GM21381 (cell line): ENCODE measurements around the gene CNP.
"Not testable (repeated sequence)": the region's sequence is repeated elsewhere in the genome, so short reads cannot be mapped to it uniquely, and the experiment has no call there.

Source experiments
- ATAC-seq: cut with Tn5 transposase; IDR thresholded peaks from one replicate; pipeline ENCODE4 v1.9.1; 2021; ENCODE audit warnings: mild to moderate bottlenecking, moderate library complexity; ENCODE audit not compliant: unreplicated experiment

CNP gene

GRCh38 chr17:41966463-41967140 lies at the start of gene CNP:
CNP (plus strand) TSS chr17:41966795; CDS start chr17:41966885, 90 bp downstream.
- peak; percentile 64 for ATAC-seq

GRCh38 chr17:41917192-41917591 lies 49.4 kb upstream of the CNP start:
- no peak for ATAC-seq

- ATAC-seq = no peak
Observed at GRCh38 chr17:41917679-41918313, 48.8 kb upstream of the CNP start.

- peak; percentile 90 for ATAC-seq
Observed at GRCh38 chr17:41918314-41919164, 48.1 kb upstream of the CNP start, which contains the start of gene ACLY. ACLY (minus strand) TSS chr17:41918951; CDS start chr17:41913873, 5,078 bp downstream.

- ATAC-seq = no peak
Observed at GRCh38 chr17:41919165-41919817, 47.3 kb upstream of the CNP start.

- no peak for ATAC-seq
Observed at GRCh38 chr17:41919840-41920579, 46.6 kb upstream of the CNP start.

- ATAC-seq = no peak
Observed at GRCh38 chr17:41920580-41920955, 46.0 kb upstream of the CNP start.

- ATAC-seq = no peak
Observed at GRCh38 chr17:41925991-41926590, 40.5 kb upstream of the CNP start.

- no peak for ATAC-seq
Observed at GRCh38 chr17:41928693-41929251, 37.8 kb upstream of the CNP start.

- ATAC-seq = peak; percentile 96
Observed at GRCh38 chr17:41930009-41930832, 36.4 kb upstream of the CNP start, which contains the start of gene ODAD4. ODAD4 (plus strand) TSS chr17:41930617; CDS start chr17:41930724, 107 bp downstream.

GRCh38 chr17:41930833-41931156 lies 35.8 kb upstream of the CNP start:
- ATAC-seq = not testable (repeated sequence)

GRCh38 chr17:41931715-41932114 lies 34.9 kb upstream of the CNP start:
- ATAC-seq = not testable (repeated sequence)

GRCh38 chr17:41932816-41933389 lies 33.7 kb upstream of the CNP start:
- ATAC-seq = no peak

- ATAC-seq = no peak
Observed at GRCh38 chr17:41935641-41936040, 31.0 kb upstream of the CNP start.

- ATAC-seq = no peak
Observed at GRCh38 chr17:41937970-41938954, 28.3 kb upstream of the CNP start.

- no peak for ATAC-seq
Observed at GRCh38 chr17:41939044-41939692, 27.4 kb upstream of the CNP start.

- no peak for ATAC-seq
Observed at GRCh38 chr17:41939693-41940090, 26.9 kb upstream of the CNP start.
